ENCODE results near the gene RNF180.

DNA sequence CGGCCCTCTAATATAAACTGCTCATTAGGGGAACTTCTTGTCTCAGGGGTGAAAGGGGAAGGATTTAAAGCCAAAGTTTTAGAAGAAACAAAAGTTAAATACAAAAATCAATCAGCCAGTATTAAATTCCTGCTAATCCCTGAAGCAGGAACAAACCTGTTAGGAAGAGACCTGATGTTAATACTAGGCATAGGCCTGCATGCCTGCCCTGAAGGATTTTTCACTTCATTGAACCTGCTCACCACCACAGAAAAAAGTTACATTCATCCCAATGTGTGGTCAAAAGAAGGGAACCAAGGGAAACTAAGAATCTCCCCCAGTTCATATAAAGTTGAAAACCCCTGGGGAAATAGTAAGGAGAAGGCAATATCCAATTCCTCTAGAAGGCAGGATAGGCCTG lies 9.4 kb upstream of the RNF180 start:
- TF ChIP-seq, protein P1, sequence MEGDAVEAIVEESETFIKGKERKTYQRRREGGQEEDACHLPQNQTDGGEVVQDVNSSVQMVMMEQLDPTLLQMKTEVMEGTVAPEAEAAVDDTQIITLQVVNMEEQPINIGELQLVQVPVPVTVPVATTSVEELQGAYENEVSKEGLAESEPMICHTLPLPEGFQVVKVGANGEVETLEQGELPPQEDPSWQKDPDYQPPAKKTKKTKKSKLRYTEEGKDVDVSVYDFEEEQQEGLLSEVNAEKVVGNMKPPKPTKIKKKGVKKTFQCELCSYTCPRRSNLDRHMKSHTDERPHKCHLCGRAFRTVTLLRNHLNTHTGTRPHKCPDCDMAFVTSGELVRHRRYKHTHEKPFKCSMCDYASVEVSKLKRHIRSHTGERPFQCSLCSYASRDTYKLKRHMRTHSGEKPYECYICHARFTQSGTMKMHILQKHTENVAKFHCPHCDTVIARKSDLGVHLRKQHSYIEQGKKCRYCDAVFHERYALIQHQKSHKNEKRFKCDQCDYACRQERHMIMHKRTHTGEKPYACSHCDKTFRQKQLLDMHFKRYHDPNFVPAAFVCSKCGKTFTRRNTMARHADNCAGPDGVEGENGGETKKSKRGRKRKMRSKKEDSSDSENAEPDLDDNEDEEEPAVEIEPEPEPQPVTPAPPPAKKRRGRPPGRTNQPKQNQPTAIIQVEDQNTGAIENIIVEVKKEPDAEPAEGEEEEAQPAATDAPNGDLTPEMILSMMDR (IDR thresholded peaks at IDR 0.05; ENCODE audit: low read depth, low read length) = no peak
- no peak for TF ChIP-seq EZH2phosphoT487 (IDR thresholded peaks at IDR 0.05; ENCODE audit: low read depth)
